ENCODE data around the gene MEIS1.

DNA sequence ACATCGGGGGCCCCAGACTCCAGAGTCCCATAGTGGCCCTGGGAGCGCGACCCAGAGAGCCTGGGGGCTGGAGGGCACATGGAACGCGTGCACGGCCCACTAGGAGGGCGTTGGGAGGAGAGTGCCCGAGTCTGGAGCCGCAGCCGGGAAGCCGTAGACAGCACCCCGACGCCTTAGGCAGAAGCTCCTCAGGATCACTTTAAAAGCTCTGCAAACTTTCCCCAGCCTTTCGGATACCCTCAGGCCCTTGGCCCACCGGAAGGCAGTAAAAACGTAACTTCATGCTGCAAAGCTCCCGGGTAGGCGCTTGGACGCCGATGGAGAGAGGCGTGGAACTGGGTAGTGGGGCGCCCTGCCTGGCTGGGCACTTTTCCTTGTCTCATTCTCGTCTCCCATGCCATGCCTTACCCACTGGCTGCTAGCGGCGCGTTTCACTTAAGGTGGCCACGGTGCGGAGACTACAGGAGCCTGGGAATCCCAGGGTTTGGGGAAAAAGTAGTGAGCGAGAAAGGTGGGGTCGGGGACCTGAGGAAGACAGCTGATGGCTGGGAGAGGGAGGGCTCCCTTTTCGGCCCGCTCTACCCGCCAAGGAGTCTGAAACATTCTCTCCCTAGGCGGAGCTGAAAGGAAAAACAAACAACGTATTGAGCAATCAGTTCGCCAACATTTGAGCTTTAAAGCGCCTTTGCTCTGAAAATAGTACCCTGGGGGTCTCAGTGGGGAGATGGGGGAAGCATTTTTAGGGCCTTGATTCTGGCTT lies 141.8 kb downstream of the MEIS1 start:
- TF ChIP-seq CTCF (conservative IDR thresholded peaks at IDR 0.05 in 1 of 2, IDR thresholded peaks at IDR 0.05 in 1 of 2; ENCODE audit: low read depth in 1 of 2, low read length in 2 of 2) (peak in 1 of 2 donors; percentile 1), EZH2 (IDR thresholded peaks at IDR 0.05; ENCODE audit: low read length, missing control alignments) (no peak)
